Bronchial epithelial cell (primary cell): ENCODE measurements around the gene PTPRB. TPM values are rescaled to one million over a fixed set of nuclear protein-coding genes. Genes with fewer than 3 reads are reported as not detected.

Experiments used
- DNase-seq: peaks from one replicate; pipeline ENCODE4 v3.0.0-alpha.2; 2010; ENCODE audit warnings: low read depth
- FAIRE-seq: peaks from 2 replicates; lab custom pipeline; 2011; peaks lifted over from hg19 to GRCh38; lab: Jason Lieb, UNC
- H3K27me3 ChIP-seq: 2 replicates; pipeline ENCODE4 v1.5.1; 2011; ENCODE audit warnings: low read length; ENCODE audit not compliant: control insufficient read depth, insufficient read depth
- H3K36me3 ChIP-seq: 2 replicates; pipeline ENCODE4 v1.5.1; 2011; ENCODE audit warnings: low read length; ENCODE audit not compliant: control insufficient read depth, insufficient read depth
- H3K4me3 ChIP-seq: 2 replicates; pipeline ENCODE4 v1.5.1; 2011; ENCODE audit warnings: mild to moderate bottlenecking, low read depth, low read length, control low read depth
- CTCF ChIP-seq: IDR thresholded peaks from 2 replicates; pipeline ENCODE4 v1.5.1; 2011; ENCODE audit warnings: mild to moderate bottlenecking, moderate library complexity, low read length, control low read depth, inconsistent platforms; ENCODE audit not compliant: insufficient read depth, severe bottlenecking
- total RNA-seq: library from RNA; depleted of rRNA; stranded (reverse); fragments of >200 nt; gene quantifications from 2 replicates; pipeline ENCODE4 v1.2.1, GENCODE V29; 2014

The PTPRB gene
- total RNA-seq: 0.38 and 0.53 TPM in 2 replicates

- Histone ChIP-seq H3K4me3 (no peak within 1 kb of the TSS), H3K36me3 (no peaks in the 10 kb centered on the region), H3K27me3 (no peaks in the 10 kb centered on the region)
- DNase-seq (no peak), FAIRE-seq (no peak)
- no peak for TF ChIP-seq CTCF
Measured at GRCh38 chr12:70637303-70638085, at the start of gene PTPRB. PTPRB (minus strand) TSS chr12:70637429; CDS start chr12:70637395, 34 bp downstream.

- no peak overlapping the region for H3K4me3 ChIP-seq
Measured at GRCh38 chr12:70686907-70687306, 49.7 kb upstream of the PTPRB start.

GRCh38 chr12:70686299-70686698, 49.1 kb upstream of the PTPRB start:
- no peak for FAIRE-seq
- TF ChIP-seq CTCF: no peak

More at GRCh38 chr12:70686907-70687306, 49.7 kb upstream of the PTPRB start:
- no peak for TF ChIP-seq CTCF
- Histone ChIP-seq H3K36me3 (no peaks in the 10 kb centered on the region), H3K27me3 (no peaks in the 10 kb centered on the region)
- DNase-seq: no peak
- FAIRE-seq: no peak

GRCh38 chr12:70683976-70684375, 46.7 kb upstream of the PTPRB start:
- Histone ChIP-seq H3K4me3 (no peak overlapping the region), H3K36me3 (no peaks in the 10 kb centered on the region), H3K27me3 (no peaks in the 10 kb centered on the region)
- no peak for TF ChIP-seq CTCF
- DNase-seq: no peak
- FAIRE-seq: no peak

More at GRCh38 chr12:70686299-70686698, 49.1 kb upstream of the PTPRB start:
- no peak for DNase-seq
- Histone ChIP-seq H3K4me3 (no peak overlapping the region), H3K36me3 (no peaks in the 10 kb centered on the region), H3K27me3 (no peaks in the 10 kb centered on the region)

GRCh38 chr12:70671698-70672097, 34.5 kb upstream of the PTPRB start:
- no peak for FAIRE-seq
- Histone ChIP-seq H3K36me3 (no peaks in the 10 kb centered on the region), H3K4me3 (no peak overlapping the region), H3K27me3 (no peaks in the 10 kb centered on the region)
- TF ChIP-seq CTCF: no peak
- no peak for DNase-seq

GRCh38 chr12:70670948-70671347, 33.7 kb upstream of the PTPRB start:
- H3K27me3 ChIP-seq: no peaks in the 10 kb centered on the region
- no peak for FAIRE-seq

More at GRCh38 chr12:70670948-70671347, 33.7 kb upstream of the PTPRB start:
- no peak overlapping the region for H3K4me3 ChIP-seq
- H3K36me3 ChIP-seq: no peaks in the 10 kb centered on the region
- no peak for TF ChIP-seq CTCF
- DNase-seq: no peak
